Keratinocyte (primary cell): Measurements from ENCODE around the gene ARHGEF28.

Experiments used
- EZH2 ChIP-seq: IDR thresholded peaks from one replicate; pipeline ENCODE4 v1.6.1; 2012; ENCODE audit warnings: inconsistent platforms, mild to moderate bottlenecking, low read length, moderate library complexity
- TF ChIP-seq, protein P1 (sequence below), 3 experiments: IDR thresholded peaks in 1 of 3; conservative IDR thresholded peaks in 1 of 3; optimal IDR thresholded peaks in 1 of 3; 2 replicates in 2 of 3; 3 replicates in 1 of 3; pipeline versions ENCODE3 to v1.5.1; 2011; ENCODE audit warnings: low read length in 3 of 3, mild to moderate bottlenecking in 3 of 3, moderate library complexity in 2 of 3, control low read depth in 1 of 3, inconsistent platforms in 1 of 3; ENCODE audit not compliant: insufficient read depth in 2 of 3; ENCODE audit errors: extremely low read depth in 1 of 3

DNA sequence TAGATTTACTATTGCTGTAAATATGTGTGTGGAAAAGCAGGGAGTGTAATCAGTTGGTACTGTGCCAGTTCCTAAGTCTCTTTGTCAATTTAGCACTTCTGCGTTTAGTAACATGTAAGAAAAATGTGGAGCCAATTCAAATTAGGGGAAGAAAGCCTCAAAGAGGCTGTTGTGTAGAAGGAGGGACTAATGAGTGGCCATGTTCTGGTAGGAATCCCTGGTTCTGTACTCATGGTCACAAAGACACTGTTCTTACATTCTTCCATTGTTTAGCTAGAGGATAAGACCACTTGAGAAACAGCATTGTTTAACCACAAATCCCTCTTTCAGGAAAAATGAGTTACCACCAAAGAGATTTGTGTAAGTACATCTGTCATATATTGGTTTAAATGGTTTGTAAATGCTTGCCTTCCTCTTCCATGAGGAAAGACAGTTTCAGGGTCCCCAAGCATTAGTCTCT lies 14.9 kb downstream of the ARHGEF28 start:
- TF ChIP-seq, protein P1, sequence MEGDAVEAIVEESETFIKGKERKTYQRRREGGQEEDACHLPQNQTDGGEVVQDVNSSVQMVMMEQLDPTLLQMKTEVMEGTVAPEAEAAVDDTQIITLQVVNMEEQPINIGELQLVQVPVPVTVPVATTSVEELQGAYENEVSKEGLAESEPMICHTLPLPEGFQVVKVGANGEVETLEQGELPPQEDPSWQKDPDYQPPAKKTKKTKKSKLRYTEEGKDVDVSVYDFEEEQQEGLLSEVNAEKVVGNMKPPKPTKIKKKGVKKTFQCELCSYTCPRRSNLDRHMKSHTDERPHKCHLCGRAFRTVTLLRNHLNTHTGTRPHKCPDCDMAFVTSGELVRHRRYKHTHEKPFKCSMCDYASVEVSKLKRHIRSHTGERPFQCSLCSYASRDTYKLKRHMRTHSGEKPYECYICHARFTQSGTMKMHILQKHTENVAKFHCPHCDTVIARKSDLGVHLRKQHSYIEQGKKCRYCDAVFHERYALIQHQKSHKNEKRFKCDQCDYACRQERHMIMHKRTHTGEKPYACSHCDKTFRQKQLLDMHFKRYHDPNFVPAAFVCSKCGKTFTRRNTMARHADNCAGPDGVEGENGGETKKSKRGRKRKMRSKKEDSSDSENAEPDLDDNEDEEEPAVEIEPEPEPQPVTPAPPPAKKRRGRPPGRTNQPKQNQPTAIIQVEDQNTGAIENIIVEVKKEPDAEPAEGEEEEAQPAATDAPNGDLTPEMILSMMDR (optimal IDR thresholded peaks at IDR 0.05 in 1 of 3, IDR thresholded peaks at IDR 0.05 in 1 of 3, conservative IDR thresholded peaks at IDR 0.05 in 1 of 3; ENCODE audit: extremely low read depth in 1 of 3, insufficient read depth in 2 of 3, low read length in 3 of 3) = no peak
- TF ChIP-seq EZH2 = no peak
